ENCODE data around the gene ITPK1. TPM values are rescaled to one million over a fixed set of nuclear protein-coding genes. Genes with fewer than 3 reads are reported as not detected.

The ITPK1 gene
- total RNA-seq, 1 experiment from 2014 or later: 88.6 TPM

- Histone ChIP-seq H2AFZ (no peak overlapping the region), H3K79me2 (ENCODE audit: low read depth) (no peaks in the 10 kb centered on the region), H3K9me3 (ENCODE audit: insufficient read depth, low read depth) (no peaks in the 10 kb centered on the region), H3K27ac (no peak overlapping the region), H3K27me3 (ENCODE audit: insufficient read depth, low read depth) (peaks cover 74% of the 10 kb centered on the region), H3F3A (ENCODE audit: insufficient read depth, low read depth) (no peaks in the 10 kb centered on the region), H4K20me1 (ENCODE audit: insufficient read depth) (no peaks in the 10 kb centered on the region), H3K4me1 (replicated peaks; ENCODE audit: insufficient read depth) (no peaks in the 10 kb centered on the region), H3K9me2 (ENCODE audit: insufficient read depth) (no peaks in the 10 kb centered on the region), H3K4me2 (no peak overlapping the region), H3K4me3 (no peak overlapping the region), H3K36me3 (ENCODE audit: low read depth) (no peaks in the 10 kb centered on the region)
- TF ChIP-seq EZH2 (IDR thresholded peaks at IDR 0.05; ENCODE audit: low read depth) (no peak), CTCF (conservative IDR thresholded peaks at IDR 0.05) (no peak)
- BruUV-seq (replicated peaks): no TSS peak
- ChIA-PET CTCF (no interaction called here), POLR2A (ENCODE audit: unreplicated experiment) (no interaction called here)
- intact Hi-C loops (cut with micrococcal nuclease; ENCODE audit: unreplicated experiment): no loop called here
- no peak for DNase-seq
These were observed 209.3 kb downstream of the ITPK1 start for GRCh38 chr14:92906420-92906819.

- H3K36me3 ChIP-seq (ENCODE audit: low read depth): no peaks in the 10 kb centered on the region
- DNase-seq: no peak
- CTCF ChIA-PET: no interaction called here
- H3K4me3 ChIP-seq: no peak overlapping the region
- H3K4me2 ChIP-seq: no peak overlapping the region
- intact Hi-C loops (cut with micrococcal nuclease; ENCODE audit: unreplicated experiment): no loop called here
- no peak overlapping the region for H3K27ac ChIP-seq
- no TSS peak for BruUV-seq (replicated peaks)
- H2AFZ ChIP-seq: no peak overlapping the region
- H3K27me3 ChIP-seq (ENCODE audit: insufficient read depth, low read depth): peaks cover 74% of the 10 kb centered on the region
- POLR2A ChIA-PET (ENCODE audit: unreplicated experiment): no interaction called here
- no peaks in the 10 kb centered on the region for H3K4me1 ChIP-seq (replicated peaks; ENCODE audit: insufficient read depth)
- no peak for TF ChIP-seq EZH2 (IDR thresholded peaks at IDR 0.05; ENCODE audit: low read depth)
- H3K79me2 ChIP-seq (ENCODE audit: low read depth): no peaks in the 10 kb centered on the region
- H4K20me1 ChIP-seq (ENCODE audit: insufficient read depth): no peaks in the 10 kb centered on the region
- H3K9me2 ChIP-seq (ENCODE audit: insufficient read depth): no peaks in the 10 kb centered on the region
- no peaks in the 10 kb centered on the region for H3K9me3 ChIP-seq (ENCODE audit: insufficient read depth, low read depth)
- H3F3A ChIP-seq (ENCODE audit: insufficient read depth, low read depth): no peaks in the 10 kb centered on the region
These were observed 210.1 kb downstream of the ITPK1 start for GRCh38 chr14:92905667-92906066.

- Histone ChIP-seq H2AFZ (no peak overlapping the region), H3K79me2 (ENCODE audit: low read depth) (no peaks in the 10 kb centered on the region), H3K4me1 (replicated peaks; ENCODE audit: insufficient read depth) (no peaks in the 10 kb centered on the region), H3F3A (ENCODE audit: insufficient read depth, low read depth) (no peaks in the 10 kb centered on the region), H4K20me1 (ENCODE audit: insufficient read depth) (no peaks in the 10 kb centered on the region), H3K36me3 (ENCODE audit: low read depth) (no peaks in the 10 kb centered on the region), H3K27me3 (ENCODE audit: insufficient read depth, low read depth) (peaks cover 60% of the 10 kb centered on the region), H3K9me3 (ENCODE audit: insufficient read depth, low read depth) (no peaks in the 10 kb centered on the region), H3K27ac (no peak overlapping the region), H3K4me3 (no peak overlapping the region), H3K9me2 (ENCODE audit: insufficient read depth) (no peaks in the 10 kb centered on the region), H3K4me2 (no peak overlapping the region)
- no TSS peak for BruUV-seq (replicated peaks)
- intact Hi-C loops (cut with micrococcal nuclease; ENCODE audit: unreplicated experiment): no loop called here
- ChIA-PET CTCF (no interaction called here), POLR2A (ENCODE audit: unreplicated experiment) (no interaction called here)
- no peak for DNase-seq
- TF ChIP-seq EZH2 (IDR thresholded peaks at IDR 0.05; ENCODE audit: low read depth) (no peak), CTCF (conservative IDR thresholded peaks at IDR 0.05) (no peak)
These were observed 212.4 kb downstream of the ITPK1 start for GRCh38 chr14:92903359-92903758.

GRCh38 chr14:92902726-92903125, 213.0 kb downstream of the ITPK1 start:
- Histone ChIP-seq H2AFZ (no peak overlapping the region), H3K27me3 (ENCODE audit: insufficient read depth, low read depth) (peaks cover 57% of the 10 kb centered on the region), H3K4me3 (no peak overlapping the region), H3K79me2 (ENCODE audit: low read depth) (no peaks in the 10 kb centered on the region), H3K9me2 (ENCODE audit: insufficient read depth) (no peaks in the 10 kb centered on the region), H3F3A (ENCODE audit: insufficient read depth, low read depth) (no peaks in the 10 kb centered on the region), H3K36me3 (ENCODE audit: low read depth) (no peaks in the 10 kb centered on the region), H4K20me1 (ENCODE audit: insufficient read depth) (no peaks in the 10 kb centered on the region), H3K9me3 (ENCODE audit: insufficient read depth, low read depth) (no peaks in the 10 kb centered on the region), H3K4me1 (replicated peaks; ENCODE audit: insufficient read depth) (no peaks in the 10 kb centered on the region), H3K4me2 (no peak overlapping the region), H3K27ac (no peak overlapping the region)
- no TSS peak for BruUV-seq (replicated peaks)
- CTCF ChIA-PET: no interaction called here
- intact Hi-C loops (cut with micrococcal nuclease; ENCODE audit: unreplicated experiment): no loop called here
- DNase-seq: no peak
- TF ChIP-seq EZH2 (IDR thresholded peaks at IDR 0.05; ENCODE audit: low read depth) (no peak), CTCF (conservative IDR thresholded peaks at IDR 0.05) (no peak)
- POLR2A ChIA-PET (ENCODE audit: unreplicated experiment): no interaction called here
